Ureter (tissue), 1 donor: Measurements from ENCODE around the gene RNASE9. TPM values are rescaled to one million over a fixed set of nuclear protein-coding genes. Genes with fewer than 3 reads are reported as not detected.
A peak's percentile ranks its signal among the peaks of the same experiment; 100 is the strongest.
"Not testable (repeated sequence)": the region's sequence is repeated elsewhere in the genome, so short reads cannot be mapped to it uniquely, and the experiment has no call there.

Experiments
- DNase-seq: peaks from one replicate; pipeline ENCODE4 v3.0.0-alpha.2; 2020; ENCODE audit warnings: low spot score
- total RNA-seq: library from RNA; stranded (reverse); gene quantifications from one replicate; pipeline ENCODE4 v1.2.4, GENCODE V29; 2023
- donor health status: DM: yes; HTN: yes; CAD: no.

Gene RNASE9
- total RNA-seq, 1 donor from 2014 or later: not detected

GRCh38 chr14:20578325-20578724, 17.5 kb upstream of the RNASE9 start:
- no peak for DNase-seq

GRCh38 chr14:20572382-20572990, 11.6 kb upstream of the RNASE9 start:
- DNase-seq: not testable (repeated sequence)

GRCh38 chr14:20570720-20571119, 9.9 kb upstream of the RNASE9 start:
- not testable (repeated sequence) for DNase-seq

- not testable (repeated sequence) for DNase-seq
These were observed 9.0 kb upstream of the RNASE9 start for GRCh38 chr14:20569865-20570264.

GRCh38 chr14:20569066-20569465, 8.2 kb upstream of the RNASE9 start:
- DNase-seq: no peak

- DNase-seq: no peak
These were observed 7.5 kb upstream of the RNASE9 start for GRCh38 chr14:20568393-20568792.

GRCh38 chr14:20567199-20567598, 6.4 kb upstream of the RNASE9 start:
- DNase-seq: not testable (repeated sequence)

- no peak for DNase-seq
These were observed 3.7 kb upstream of the RNASE9 start for GRCh38 chr14:20564501-20564997.

- DNase-seq: no peak
These were observed 3.1 kb upstream of the RNASE9 start for GRCh38 chr14:20563971-20564370.

- DNase-seq: no peak
These were observed 1.4 kb downstream of the RNASE9 start for GRCh38 chr14:20559461-20559904.

- DNase-seq: no peak
These were observed 3.7 kb downstream of the RNASE9 start for GRCh38 chr14:20557212-20557542.

GRCh38 chr14:20556500-20557211, 4.2 kb downstream of the RNASE9 start:
- DNase-seq: no peak

GRCh38 chr14:20555845-20556244, 5.0 kb downstream of the RNASE9 start:
- DNase-seq: no peak

GRCh38 chr14:20553024-20553423, 7.8 kb downstream of the RNASE9 start:
- no peak for DNase-seq

GRCh38 chr14:20551606-20552005, 9.2 kb downstream of the RNASE9 start:
- DNase-seq: no peak

- DNase-seq: no peak
These were observed 9.9 kb downstream of the RNASE9 start for GRCh38 chr14:20550926-20551325.

- DNase-seq: no peak
These were observed 12.3 kb downstream of the RNASE9 start for GRCh38 chr14:20548414-20549158.

GRCh38 chr14:20546877-20547276, 14.0 kb downstream of the RNASE9 start:
- no peak for DNase-seq

GRCh38 chr14:20539906-20540305, 20.9 kb downstream of the RNASE9 start:
- DNase-seq: no peak

GRCh38 chr14:20530771-20531571, 29.9 kb downstream of the RNASE9 start:
- peak; percentile 76 for DNase-seq

- DNase-seq: no peak
These were observed 31.0 kb downstream of the RNASE9 start for GRCh38 chr14:20529806-20530205.

- no peak for DNase-seq
These were observed 36.8 kb downstream of the RNASE9 start for GRCh38 chr14:20524027-20524426.
